GM12865 (cell line): ENCODE results near the gene PSENEN.
A peak's percentile ranks its signal among the peaks of the same experiment; 100 is the strongest.

ENCODE experiments used
- DNase-seq: peaks from one replicate; pipeline ENCODE4 v3.0.0; 2010; ENCODE audit warnings: low read depth
- H3K4me3 ChIP-seq: 2 replicates; pipeline ENCODE4 v1.5.1; 2011; ENCODE audit warnings: mild to moderate bottlenecking, low read depth, low read length, control low read depth
- TF ChIP-seq, protein P1 (sequence below): IDR thresholded peaks from 2 replicates; pipeline ENCODE4 v1.5.1; 2011; ENCODE audit warnings: low read length, control low read depth, low read depth, inconsistent platforms; ENCODE audit not compliant: insufficient read depth; ENCODE audit errors: missing control alignments

The PSENEN gene

DNA sequence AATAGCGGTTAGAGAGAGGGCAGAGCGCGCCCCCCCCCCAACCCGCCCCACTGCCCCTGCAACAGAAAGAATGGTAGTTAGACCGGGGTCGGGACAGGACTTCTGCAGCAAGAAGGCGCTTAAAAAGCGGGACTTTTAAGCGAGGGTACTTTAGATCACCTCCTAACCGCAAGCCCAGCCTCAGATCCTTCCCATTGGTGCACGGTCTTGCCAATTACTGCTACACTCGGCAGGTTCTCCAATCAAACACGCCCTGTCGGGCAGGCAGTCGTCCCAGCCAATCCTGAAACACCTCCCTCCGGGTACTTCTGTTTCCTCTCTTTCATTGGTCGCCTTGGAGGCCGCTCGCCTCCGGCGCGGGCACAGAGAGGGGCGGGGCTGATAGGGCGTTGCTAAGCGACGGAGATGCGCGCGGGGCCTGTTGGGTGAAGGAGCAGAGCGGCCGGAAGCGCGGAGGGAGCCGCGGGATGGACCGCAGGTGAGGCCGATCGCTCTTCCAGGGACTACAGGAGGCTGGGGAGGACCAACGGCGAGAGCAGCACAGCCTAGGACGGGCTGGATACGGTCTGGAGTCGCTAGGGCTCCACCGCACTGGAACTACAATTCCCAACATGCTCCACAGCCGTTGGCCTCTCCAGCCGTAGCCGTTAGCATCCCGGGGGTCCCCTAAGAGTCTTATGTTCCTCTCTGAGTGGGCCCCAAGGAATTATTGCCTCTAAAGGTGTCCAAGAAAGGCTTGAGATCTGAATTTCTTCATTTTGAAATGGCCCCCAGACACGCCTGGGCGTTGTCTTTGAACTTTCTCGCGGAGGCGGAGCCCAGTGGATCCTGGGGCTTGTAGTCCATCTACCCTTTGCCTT lies 12.5 kb downstream of the PSENEN start, which contains the start of gene PROSER3:
Gene PROSER3 (plus strand): TSS at position 428 of the 860 bp plus-strand sequence. CDS start 40 bp downstream, at position 468.
- peak; percentile 100 for DNase-seq
- H3K4me3 ChIP-seq, result peak within 1 kb of the TSS; percentile 87
- TF ChIP-seq, protein P1, sequence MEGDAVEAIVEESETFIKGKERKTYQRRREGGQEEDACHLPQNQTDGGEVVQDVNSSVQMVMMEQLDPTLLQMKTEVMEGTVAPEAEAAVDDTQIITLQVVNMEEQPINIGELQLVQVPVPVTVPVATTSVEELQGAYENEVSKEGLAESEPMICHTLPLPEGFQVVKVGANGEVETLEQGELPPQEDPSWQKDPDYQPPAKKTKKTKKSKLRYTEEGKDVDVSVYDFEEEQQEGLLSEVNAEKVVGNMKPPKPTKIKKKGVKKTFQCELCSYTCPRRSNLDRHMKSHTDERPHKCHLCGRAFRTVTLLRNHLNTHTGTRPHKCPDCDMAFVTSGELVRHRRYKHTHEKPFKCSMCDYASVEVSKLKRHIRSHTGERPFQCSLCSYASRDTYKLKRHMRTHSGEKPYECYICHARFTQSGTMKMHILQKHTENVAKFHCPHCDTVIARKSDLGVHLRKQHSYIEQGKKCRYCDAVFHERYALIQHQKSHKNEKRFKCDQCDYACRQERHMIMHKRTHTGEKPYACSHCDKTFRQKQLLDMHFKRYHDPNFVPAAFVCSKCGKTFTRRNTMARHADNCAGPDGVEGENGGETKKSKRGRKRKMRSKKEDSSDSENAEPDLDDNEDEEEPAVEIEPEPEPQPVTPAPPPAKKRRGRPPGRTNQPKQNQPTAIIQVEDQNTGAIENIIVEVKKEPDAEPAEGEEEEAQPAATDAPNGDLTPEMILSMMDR, result no peak

DNA sequence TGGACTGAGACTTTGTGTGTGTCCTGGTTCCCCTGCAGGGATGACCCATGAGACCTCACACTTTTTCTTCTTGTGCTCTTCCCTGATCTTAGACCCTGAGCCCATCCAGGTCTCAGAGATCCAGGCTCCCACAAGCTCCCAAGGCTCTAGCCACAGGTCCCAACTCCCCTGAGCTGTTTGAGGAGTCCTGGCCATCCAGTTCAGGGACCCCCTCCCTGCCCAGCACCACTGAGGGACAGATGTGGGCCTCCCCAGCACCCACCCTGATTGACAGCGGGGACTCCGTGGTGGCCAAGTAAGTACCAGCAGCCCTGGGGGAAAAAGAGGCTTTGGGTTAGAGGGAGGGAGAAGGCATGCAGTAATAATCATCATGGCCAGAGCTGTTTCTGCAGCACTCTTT lies 14.2 kb downstream of the PSENEN start:
- DNase-seq, result no peak
- TF ChIP-seq, protein P1, result no peak
- no peak overlapping the region for H3K4me3 ChIP-seq

DNA sequence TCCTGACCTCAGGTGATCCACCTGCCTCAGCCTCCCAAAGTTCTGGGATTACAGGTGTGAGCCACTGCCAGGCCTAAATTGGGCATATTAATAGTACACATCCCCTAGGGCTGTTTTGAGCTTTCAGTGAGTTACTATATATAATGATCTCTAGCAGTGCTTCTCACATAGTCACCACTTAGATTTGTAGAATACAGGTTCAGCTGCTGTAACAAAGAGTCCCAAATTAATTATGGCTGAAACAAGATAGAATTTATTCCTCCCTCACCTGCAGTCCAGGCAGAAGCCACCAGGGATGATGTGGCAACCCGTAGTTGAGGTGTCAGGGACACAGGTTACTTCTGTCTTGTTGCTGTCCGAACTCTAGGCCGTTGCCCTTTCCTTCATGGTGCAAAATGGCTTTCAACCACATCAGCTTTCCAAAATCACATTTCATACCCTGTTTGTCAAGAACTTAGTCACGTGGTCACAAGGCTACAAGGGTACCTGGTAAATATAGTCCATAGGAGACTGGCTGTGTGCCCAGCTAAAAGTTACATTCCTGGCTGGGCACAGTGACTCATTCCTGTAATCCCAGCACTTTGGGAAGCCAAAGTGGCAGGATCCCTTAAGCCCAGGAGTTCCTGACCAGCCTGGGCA lies 15.4 kb downstream of the PSENEN start:
- no peak for DNase-seq
- TF ChIP-seq, protein P1, result no peak
- H3K4me3 ChIP-seq, result no peak overlapping the region

DNA sequence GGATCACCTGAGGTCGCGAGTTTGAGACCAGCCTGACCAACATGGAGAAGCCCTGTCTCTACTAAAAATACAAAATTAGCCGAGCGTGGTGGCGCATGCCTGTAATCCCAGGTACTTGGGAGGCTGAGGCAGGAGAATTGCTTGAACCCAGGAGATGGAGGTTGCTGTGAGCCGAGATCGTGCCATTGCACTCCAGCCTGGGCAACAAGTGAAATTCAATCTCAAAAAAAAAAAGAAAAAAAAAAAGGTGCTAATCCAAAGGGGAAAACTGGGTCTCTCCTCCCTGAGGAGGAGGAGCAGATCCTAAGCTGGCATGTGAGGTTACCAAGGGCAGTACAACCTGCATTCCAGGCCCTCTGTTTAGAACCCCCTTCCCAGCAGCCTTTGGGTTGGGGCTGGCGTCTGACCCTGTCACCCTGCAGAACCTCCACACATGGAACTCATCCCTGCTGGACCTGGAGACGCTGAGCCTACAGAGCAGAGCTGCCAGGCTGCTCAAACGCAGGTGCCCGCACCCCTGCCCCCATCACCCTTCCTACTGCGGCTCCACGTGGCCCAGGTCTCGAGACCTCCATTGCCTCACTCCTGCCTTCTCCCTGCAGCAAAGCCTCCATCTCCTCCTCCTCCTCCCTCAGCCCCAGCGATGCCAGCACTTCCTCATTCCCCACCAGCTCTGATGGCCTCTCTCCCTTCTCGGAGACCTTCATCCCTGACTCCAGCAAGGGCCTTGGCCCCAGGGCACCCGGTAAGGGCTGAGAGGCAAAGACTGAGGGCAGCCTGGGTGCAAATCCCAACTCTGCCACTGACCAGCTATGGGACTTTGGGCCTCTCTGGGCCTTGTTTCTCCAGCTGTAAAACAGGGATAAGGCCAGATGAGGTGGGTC lies 19.2 kb downstream of the PSENEN start:
- TF ChIP-seq, protein P1, result no peak
- no peak overlapping the region for H3K4me3 ChIP-seq
- DNase-seq, result no peak

DNA sequence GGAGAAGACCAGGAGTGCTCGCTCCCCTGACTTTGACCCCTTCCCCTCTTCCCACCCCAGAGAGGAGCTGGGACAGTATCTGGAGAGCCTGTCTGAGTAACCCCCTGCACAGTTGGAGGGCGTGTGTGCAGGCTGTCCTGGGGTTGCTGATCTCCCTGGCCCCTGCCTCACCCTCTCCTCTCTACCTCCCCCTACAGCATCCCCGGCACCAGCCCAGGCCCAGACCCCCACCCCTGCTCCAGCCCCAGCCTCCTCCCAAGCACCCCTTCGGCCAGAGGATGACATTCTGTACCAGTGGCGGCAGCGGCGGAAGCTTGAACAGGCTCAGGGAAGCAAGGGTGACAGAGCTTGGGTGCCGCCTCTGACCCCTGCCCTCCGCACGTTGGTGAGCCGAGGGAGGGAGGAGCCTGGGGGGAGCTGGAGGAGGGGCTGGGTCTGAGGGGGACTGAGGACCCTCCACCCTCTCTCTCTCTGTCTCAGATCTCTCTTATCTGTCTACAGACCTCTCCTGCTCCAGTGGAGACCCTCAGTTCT lies 21.2 kb downstream of the PSENEN start:
- no peak for DNase-seq
- TF ChIP-seq, protein P1, result no peak
- H3K4me3 ChIP-seq, result no peak overlapping the region

DNA sequence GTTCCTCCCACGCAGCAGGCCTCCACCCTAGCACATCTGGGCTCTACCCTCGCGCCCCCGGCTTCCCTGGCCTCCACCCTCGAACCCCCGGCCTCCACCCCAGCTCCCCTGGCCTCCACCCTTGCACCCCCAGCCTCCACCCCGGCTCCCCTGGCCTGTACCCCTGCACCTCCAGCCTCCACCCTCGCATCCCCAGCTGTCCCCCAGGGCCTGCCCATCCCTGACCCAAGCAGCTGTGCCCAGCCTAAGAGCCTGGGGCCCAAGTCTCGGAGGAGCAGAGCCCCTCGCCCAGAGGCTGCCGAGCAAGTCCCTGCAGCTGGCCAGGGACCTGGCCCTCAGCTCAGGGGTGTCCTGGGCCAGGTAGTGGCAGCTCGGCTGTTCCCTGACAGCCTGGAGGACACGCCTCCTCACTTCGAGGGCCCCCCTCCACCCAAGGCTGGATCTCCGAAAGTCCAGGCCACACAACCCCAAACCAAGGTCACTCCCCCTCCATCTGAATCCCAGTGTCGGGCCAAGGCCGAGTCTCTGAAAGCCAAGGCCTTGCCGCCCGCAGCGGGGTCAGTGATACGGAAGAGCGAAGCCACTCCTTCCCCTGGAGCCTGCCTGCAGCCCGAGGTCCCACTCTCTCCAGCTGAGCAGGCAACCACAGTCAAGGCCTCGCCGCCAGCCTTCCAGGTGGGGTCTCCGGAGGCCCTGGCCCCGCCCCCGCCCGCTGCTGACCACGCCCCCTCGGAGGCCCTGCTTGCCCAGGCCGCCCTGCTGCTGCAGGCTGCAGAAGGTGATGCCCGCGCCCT lies 22.0 kb downstream of the PSENEN start:
- H3K4me3 ChIP-seq, result no peak overlapping the region
- DNase-seq, result no peak
- TF ChIP-seq, protein P1, result no peak
